Endometrial microvascular endothelial cells (primary cell): ENCODE measurements around the gene SUB1. TPM values are rescaled to one million over a fixed set of nuclear protein-coding genes. Genes with fewer than 3 reads are reported as not detected.

ENCODE experiments used
- in situ Hi-C: cut with HindIII; loops from 2 replicates; pipeline ENCODE4 v1.10.0; 2017; ENCODE audit warnings: low sequenced_read_pairs, low pct_unique_long_range_greater_than_20kb; ENCODE audit errors: inconsistent ontology term
- total RNA-seq: library from RNA; depleted of rRNA; stranded (reverse); fragments of >200 nt; gene quantifications from one replicate; pipeline ENCODE4 v1.2.3, GENCODE V29; 2015; ENCODE audit errors: inconsistent ontology term

SUB1 gene
- total RNA-seq, 1 donor from 2014 or later: 152 TPM

- in situ Hi-C loops: no loop called here
Measured at GRCh38 chr5:32595118-32595517, 9.8 kb downstream of the SUB1 start.

DNA sequence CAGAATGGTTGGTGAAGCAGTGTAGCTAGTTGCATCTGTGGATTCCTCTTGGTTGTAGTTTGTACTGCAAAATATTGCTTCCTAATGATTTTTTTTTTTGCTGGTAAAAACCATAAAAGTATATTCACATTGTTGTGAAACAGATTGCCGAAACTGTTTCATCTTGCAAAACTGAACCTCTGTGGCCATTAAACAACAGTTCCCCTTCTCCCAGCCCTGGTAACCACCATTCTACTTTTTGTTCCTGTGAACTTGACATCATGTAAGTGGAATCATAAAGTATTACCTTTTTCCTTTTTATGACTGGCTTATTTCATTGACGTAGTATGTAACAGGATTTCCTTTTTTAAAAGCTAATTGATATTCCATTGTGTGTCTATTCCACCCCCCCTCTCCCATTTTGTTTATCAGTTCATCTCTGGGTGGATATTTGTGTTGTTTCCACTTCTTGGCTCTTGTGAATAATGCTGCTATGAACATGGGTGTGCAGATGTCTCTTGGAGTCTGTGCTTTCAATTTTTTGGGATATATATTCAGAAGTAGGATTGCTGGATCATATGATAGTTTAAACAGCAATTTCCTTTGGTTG is 11.8 kb downstream of the SUB1 start:
- in situ Hi-C loops: no loop called here

DNA sequence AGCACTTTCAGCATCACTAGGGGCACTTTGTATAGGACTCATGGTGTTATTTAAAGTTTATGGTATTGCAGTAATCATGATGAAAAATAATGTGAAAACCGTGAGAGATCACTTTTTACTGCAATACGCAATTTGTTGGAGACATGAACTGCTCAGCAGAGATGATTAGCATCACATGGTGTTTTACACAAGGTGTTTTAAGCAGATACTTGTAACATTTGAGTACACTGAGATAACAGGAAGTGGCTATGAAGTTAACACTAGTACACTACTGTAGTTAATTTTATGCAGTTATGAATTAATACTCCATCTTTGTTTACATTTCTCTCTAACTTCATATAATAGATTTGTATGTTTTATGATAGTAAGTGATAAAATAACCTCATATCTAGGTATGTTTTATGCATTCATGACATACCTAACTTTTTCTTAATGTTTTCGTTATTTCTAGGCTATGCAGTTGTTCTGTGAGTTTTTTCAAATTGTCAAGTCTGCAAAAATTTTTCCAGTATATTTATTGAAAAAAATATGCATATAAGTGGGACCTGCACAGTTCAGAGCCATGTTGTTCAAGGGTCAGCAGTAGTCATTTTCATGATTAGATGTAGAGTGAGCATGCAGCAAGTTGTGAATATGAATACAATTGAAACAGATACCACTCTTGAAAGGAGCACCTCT is 13.0 kb downstream of the SUB1 start:
- in situ Hi-C loops: no loop called here

- in situ Hi-C loops: no loop called here
Measured at GRCh38 chr5:32598997-32599549, 13.7 kb downstream of the SUB1 start.

GRCh38 chr5:32600054-32600622 is 14.8 kb downstream of the SUB1 start:
- in situ Hi-C loops: loop anchor here (10.0 kb wide), 1 partner anchor 105 kb away; no protein-coding TSS in a partner anchor

DNA sequence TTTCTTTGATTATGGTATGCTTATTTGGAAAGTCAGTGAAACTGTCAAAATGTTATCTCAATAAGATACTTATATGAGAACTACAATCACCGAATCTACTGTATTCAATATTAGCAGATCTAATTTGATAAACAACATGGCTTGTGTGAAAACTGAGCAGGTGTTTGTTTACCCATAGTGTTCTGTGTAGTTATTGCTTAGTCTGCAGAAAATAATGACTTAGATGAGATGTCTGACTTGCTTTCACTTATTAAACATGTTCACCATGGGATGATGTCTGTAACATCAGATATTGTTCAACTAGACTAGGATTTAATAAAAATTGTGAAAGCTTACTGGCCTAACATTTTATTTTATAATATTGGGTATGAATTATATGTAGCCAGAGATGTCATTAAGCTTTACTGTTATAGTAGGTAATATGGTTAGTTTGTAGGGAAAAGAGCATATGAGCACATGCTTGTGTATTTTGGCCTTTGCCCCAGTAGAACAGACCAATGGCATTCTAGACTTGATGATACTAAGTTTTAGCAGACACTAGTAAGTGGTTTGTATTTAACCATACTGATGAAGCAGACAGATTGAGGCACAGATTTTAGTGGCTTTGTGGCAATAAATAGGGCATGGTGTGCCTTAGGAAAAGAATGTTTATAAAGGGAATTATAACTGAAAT is 16.4 kb downstream of the SUB1 start:
- in situ Hi-C loops: loop anchor here (10.0 kb wide), 1 partner anchor 107 kb away; no protein-coding TSS in a partner anchor

GRCh38 chr5:32602906-32603305 is 17.5 kb downstream of the SUB1 start:
- in situ Hi-C loops: loop anchor here (10.0 kb wide), 1 partner anchor 108 kb away; no protein-coding TSS in a partner anchor

DNA sequence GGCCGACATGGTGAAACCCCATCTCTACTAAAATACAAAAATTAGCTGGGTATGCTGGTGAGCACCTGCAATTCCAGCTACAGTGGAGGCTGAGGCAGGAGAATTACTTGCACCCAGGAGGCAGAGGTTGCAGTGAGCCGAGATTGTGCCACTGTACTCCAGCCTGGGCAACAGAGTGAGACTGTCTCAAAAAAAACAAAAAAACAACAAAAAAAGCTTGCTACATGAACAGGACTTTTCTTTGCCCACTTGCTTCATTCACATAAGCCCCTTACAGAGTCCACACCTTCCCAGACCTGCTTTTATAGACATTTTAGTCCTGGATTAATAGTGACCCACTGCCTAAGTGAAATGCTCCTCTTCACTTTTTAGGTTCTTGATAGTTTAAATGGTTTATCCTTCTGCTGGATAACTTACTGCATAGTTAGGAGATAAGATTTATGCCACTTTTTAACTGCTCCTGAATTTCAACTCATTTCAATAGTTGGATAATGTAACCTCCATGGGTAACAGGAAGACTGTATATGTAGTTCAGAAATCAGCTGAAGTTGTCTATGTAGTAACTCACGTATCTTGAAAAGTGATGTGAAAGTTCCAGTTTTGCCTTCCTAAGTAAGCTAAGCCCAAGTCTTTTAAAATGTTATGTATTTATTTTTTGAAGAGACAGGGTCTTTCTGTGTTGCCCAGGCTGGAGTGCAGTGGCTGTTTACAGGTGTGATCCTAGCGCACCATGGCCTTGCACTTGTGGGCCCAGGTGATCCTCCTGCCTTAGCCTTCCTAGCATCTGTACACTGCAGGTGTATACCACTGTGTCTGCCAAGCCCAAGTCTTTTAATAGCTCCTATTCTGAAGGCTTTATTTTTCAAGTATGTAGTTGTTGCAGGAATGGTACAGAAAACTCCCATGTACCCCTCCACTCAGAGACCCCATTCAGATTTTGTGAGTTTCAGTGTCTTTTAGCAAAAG is 19.7 kb downstream of the SUB1 start:
- in situ Hi-C loops: loop anchor here (10.0 kb wide), 1 partner anchor 110 kb away; no protein-coding TSS in a partner anchor

- in situ Hi-C loops: loop anchor here (10.0 kb wide), 1 partner anchor 111 kb away; no protein-coding TSS in a partner anchor
Measured at GRCh38 chr5:32605766-32606152, 20.4 kb downstream of the SUB1 start.

DNA sequence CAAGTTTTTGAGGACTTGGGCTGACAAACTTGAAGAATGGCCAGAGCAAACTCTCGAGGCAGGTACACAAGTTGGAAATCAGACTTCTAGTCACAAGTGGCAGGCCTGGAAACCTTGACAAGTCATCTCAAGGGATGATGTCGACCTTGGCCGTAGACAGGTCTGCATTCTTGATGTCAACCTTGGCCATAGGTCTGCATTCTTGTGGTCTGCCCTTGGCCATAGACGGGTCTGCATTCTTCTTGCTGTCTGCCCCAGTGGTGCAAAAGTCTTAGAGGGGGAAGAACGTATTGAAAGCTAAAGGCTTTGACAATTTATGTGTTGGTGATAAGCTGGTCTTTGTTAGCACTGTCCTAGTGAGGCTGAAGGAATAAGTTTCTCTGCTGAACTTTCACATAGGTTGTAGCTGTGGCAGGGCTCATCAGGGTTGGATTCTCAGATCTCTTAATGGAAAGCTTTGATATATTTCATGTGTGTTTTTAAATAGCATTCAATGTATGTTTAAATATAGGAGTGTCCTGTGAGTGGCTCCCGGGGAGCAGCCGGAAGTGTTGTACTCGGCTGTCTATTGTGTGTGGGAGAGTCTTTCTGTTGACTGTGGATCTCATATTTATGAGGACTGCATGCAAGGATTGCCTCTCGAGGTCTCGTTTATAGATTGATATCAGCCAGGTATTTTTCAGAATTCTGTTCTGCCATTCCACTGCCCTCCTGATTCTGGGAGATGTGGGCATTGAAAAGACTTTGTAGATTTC is 27.0 kb downstream of the SUB1 start:
- in situ Hi-C loops: no loop called here

GRCh38 chr5:32613050-32613672 is 27.8 kb downstream of the SUB1 start:
- in situ Hi-C loops: no loop called here

- in situ Hi-C loops: no loop called here
Measured at GRCh38 chr5:32615236-32615635, 29.9 kb downstream of the SUB1 start.

GRCh38 chr5:32618962-32619361 is 33.6 kb downstream of the SUB1 start:
- in situ Hi-C loops: no loop called here

- in situ Hi-C loops: no loop called here
Measured at GRCh38 chr5:32621256-32621655, 35.9 kb downstream of the SUB1 start.

DNA sequence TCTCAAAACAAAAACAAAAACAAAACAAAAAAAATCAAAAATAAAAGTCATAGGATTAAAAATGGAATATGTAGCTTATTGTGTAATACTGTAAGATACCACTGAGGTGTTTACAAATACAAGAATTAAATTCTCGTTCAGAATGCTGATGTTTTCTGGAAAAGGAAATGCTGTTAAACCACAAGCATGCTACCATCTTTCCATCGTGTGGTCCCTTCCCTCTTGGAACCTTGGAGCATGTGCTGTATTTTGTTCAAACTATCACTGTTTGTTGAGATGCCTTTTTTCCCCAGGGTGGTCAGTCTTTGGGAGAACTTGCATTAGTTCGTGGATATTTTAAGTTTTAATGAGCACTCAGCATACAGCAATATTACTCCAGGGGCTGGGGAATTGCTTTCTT is 39.7 kb downstream of the SUB1 start:
- in situ Hi-C loops: no loop called here

DNA sequence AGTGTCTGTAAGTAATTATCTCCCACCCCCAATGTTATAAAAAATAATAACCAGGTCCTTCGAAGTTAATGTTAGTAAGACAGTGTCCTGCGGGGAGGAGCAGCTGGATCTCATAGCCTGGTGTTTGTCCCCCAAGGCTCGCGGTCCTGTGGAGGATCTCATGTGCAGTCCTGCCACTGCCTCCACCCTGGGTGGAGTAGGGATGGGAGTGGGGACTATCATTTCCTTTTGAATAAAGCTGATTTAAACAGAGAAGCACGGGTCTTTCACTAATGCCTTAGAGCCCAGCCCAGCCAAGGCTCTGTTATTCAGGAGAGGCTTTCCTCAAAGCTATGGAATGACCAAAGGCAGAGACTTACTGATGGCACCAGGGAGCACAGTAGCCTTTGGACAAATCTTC is 40.2 kb downstream of the SUB1 start:
- in situ Hi-C loops: no loop called here

GRCh38 chr5:32627219-32627870 is 42.0 kb downstream of the SUB1 start:
- in situ Hi-C loops: no loop called here
